ENCODE measurements around the gene ACE.

DNA sequence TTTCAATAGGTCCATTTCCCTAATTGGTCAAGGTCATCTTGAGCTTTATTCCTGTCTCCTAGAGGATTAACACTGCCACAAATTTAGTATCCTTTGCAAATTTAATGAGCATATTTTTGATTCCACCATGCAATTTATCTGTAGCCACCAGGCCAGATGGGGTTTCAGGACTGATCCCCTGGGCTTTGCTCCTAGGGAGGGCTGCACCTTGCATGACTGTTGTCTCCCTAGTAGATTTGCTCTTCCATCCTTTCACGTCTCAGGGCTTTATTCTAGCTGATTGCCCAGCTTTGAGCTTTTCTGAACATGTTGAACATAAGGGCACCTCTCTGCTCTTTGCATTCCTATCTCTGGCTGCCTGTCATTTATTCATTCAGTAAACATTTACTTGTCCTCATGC is 38.6 kb downstream of the ACE start:
- TF ChIP-seq, protein P1, sequence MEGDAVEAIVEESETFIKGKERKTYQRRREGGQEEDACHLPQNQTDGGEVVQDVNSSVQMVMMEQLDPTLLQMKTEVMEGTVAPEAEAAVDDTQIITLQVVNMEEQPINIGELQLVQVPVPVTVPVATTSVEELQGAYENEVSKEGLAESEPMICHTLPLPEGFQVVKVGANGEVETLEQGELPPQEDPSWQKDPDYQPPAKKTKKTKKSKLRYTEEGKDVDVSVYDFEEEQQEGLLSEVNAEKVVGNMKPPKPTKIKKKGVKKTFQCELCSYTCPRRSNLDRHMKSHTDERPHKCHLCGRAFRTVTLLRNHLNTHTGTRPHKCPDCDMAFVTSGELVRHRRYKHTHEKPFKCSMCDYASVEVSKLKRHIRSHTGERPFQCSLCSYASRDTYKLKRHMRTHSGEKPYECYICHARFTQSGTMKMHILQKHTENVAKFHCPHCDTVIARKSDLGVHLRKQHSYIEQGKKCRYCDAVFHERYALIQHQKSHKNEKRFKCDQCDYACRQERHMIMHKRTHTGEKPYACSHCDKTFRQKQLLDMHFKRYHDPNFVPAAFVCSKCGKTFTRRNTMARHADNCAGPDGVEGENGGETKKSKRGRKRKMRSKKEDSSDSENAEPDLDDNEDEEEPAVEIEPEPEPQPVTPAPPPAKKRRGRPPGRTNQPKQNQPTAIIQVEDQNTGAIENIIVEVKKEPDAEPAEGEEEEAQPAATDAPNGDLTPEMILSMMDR (conservative IDR thresholded peaks at IDR 0.05; ENCODE audit: low read depth in 2 of 2) = no peak
- TF ChIP-seq, protein P2, sequence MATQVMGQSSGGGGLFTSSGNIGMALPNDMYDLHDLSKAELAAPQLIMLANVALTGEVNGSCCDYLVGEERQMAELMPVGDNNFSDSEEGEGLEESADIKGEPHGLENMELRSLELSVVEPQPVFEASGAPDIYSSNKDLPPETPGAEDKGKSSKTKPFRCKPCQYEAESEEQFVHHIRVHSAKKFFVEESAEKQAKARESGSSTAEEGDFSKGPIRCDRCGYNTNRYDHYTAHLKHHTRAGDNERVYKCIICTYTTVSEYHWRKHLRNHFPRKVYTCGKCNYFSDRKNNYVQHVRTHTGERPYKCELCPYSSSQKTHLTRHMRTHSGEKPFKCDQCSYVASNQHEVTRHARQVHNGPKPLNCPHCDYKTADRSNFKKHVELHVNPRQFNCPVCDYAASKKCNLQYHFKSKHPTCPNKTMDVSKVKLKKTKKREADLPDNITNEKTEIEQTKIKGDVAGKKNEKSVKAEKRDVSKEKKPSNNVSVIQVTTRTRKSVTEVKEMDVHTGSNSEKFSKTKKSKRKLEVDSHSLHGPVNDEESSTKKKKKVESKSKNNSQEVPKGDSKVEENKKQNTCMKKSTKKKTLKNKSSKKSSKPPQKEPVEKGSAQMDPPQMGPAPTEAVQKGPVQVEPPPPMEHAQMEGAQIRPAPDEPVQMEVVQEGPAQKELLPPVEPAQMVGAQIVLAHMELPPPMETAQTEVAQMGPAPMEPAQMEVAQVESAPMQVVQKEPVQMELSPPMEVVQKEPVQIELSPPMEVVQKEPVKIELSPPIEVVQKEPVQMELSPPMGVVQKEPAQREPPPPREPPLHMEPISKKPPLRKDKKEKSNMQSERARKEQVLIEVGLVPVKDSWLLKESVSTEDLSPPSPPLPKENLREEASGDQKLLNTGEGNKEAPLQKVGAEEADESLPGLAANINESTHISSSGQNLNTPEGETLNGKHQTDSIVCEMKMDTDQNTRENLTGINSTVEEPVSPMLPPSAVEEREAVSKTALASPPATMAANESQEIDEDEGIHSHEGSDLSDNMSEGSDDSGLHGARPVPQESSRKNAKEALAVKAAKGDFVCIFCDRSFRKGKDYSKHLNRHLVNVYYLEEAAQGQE (IDR thresholded peaks at IDR 0.05; ENCODE audit: unreplicated experiment) = no peak
- no peak for TF ChIP-seq EZH2 (IDR thresholded peaks at IDR 0.05; ENCODE audit: low read depth, unreplicated experiment)
